ENCODE data around the gene CIRBP. TPM values are rescaled to one million over a fixed set of nuclear protein-coding genes. Genes with fewer than 3 reads are reported as not detected.

CIRBP gene
- total and polyA plus RNA-seq, 9 of the 15 experiments (the other 6 are each of a cell fraction or from before 2014, with no cell fraction given) = 20.5 to 327 (median 176) TPM

DNA sequence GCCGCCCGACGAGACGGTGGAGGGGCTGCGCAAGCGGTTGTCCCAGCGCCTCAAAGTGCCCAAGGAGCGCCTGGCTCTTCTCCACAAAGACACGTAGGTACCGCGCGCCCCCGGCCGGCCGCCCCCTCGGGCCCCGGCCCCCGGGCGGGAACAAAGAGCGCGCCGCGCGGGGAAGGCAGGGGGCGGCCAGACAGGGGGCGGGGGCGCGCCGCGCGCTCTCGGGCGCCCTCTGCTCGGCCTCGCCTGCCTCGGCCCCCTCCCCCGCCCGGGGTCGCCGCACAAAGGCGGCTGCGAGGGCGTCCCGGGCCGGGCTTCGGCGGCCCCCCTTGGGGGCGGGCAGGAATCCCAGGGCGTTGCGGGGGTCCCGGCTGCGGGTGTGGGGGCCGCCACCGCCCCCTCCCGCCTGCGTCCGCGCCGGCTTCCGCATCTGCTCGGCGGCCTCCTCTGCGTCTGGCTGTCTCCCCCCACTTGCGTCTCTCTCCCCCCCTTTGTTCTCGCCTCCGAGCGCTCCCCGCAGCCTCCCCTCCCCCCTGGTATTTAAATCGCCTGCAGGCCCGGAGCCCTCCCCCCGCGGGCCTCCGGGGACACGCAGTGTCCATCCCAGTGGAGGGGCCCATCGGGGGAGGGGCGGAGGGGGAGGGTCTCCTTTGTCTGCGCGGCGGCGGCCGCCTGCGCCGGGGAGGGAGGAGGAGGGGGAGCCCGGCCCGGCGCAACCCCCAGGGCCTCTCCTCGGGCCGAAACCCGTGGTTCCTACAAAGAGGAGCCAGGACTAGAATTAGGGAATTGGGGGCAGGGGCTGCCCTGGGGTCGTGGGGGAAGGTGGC lies 18.5 kb upstream of the CIRBP start (continued):
- TF ChIP-seq, protein P1, sequence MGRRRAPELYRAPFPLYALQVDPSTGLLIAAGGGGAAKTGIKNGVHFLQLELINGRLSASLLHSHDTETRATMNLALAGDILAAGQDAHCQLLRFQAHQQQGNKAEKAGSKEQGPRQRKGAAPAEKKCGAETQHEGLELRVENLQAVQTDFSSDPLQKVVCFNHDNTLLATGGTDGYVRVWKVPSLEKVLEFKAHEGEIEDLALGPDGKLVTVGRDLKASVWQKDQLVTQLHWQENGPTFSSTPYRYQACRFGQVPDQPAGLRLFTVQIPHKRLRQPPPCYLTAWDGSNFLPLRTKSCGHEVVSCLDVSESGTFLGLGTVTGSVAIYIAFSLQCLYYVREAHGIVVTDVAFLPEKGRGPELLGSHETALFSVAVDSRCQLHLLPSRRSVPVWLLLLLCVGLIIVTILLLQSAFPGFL (CRISPR knock-in tag; IDR thresholded peaks at IDR 0.05) = no peak
- TF ChIP-seq MCM3 (IDR thresholded peaks at IDR 0.05) (no peak), ZNF778 (CRISPR knock-in tag; IDR thresholded peaks at IDR 0.05) (no peak), CBX5 (IDR thresholded peaks at IDR 0.05; ENCODE audit: borderline replicate concordance, low read depth) (no peak), CHD1 (IDR thresholded peaks at IDR 0.05; ENCODE audit: low read length) (no peak), TAF9B (IDR thresholded peaks at IDR 0.05; ENCODE audit: partially characterized antibody) (no peak), TOE1 (IDR thresholded peaks at IDR 0.05; ENCODE audit: borderline replicate concordance) (no peak), TOE1 (CRISPR knock-in tag; IDR thresholded peaks at IDR 0.05; ENCODE audit: borderline replicate concordance, low read depth) (no peak), HSF4 (CRISPR knock-in tag; IDR thresholded peaks at IDR 0.05; ENCODE audit: borderline replicate concordance) (no peak), SAFB2 (IDR thresholded peaks at IDR 0.05; ENCODE audit: borderline replicate concordance, low read depth, low read length, severe bottlenecking) (no peak), MBD2 (IDR thresholded peaks at IDR 0.05; ENCODE audit: borderline replicate concordance, low read depth) (no peak), HDAC2 (IDR thresholded peaks at IDR 0.05) (no peak), ZNF175 (CRISPR knock-in tag; IDR thresholded peaks at IDR 0.05; ENCODE audit: low read depth) (no peak), NR3C1 (CRISPR knock-in tag; IDR thresholded peaks at IDR 0.05) (no peak), CREM (IDR thresholded peaks at IDR 0.05; ENCODE audit: low read depth) (peak; percentile 35; the same call in 1 of the 2 replicates), RBFOX2 (IDR thresholded peaks at IDR 0.05; ENCODE audit: low read depth, low read length) (peak; percentile 49)
- TF ChIP-seq, protein P2, sequence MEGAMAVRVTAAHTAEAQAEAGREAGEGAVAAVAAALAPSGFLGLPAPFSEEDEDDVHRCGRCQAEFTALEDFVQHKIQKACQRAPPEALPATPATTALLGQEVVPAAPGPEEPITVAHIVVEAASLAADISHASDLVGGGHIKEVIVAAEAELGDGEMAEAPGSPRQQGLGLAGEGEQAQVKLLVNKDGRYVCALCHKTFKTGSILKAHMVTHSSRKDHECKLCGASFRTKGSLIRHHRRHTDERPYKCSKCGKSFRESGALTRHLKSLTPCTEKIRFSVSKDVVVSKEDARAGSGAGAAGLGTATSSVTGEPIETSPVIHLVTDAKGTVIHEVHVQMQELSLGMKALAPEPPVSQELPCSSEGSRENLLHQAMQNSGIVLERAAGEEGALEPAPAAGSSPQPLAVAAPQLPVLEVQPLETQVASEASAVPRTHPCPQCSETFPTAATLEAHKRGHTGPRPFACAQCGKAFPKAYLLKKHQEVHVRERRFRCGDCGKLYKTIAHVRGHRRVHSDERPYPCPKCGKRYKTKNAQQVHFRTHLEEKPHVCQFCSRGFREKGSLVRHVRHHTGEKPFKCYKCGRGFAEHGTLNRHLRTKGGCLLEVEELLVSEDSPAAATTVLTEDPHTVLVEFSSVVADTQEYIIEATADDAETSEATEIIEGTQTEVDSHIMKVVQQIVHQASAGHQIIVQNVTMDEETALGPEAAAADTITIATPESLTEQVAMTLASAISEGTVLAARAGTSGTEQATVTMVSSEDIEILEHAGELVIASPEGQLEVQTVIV (CRISPR knock-in tag; IDR thresholded peaks at IDR 0.05; ENCODE audit: borderline replicate concordance) = no peak
- TF ChIP-seq, protein P3, sequence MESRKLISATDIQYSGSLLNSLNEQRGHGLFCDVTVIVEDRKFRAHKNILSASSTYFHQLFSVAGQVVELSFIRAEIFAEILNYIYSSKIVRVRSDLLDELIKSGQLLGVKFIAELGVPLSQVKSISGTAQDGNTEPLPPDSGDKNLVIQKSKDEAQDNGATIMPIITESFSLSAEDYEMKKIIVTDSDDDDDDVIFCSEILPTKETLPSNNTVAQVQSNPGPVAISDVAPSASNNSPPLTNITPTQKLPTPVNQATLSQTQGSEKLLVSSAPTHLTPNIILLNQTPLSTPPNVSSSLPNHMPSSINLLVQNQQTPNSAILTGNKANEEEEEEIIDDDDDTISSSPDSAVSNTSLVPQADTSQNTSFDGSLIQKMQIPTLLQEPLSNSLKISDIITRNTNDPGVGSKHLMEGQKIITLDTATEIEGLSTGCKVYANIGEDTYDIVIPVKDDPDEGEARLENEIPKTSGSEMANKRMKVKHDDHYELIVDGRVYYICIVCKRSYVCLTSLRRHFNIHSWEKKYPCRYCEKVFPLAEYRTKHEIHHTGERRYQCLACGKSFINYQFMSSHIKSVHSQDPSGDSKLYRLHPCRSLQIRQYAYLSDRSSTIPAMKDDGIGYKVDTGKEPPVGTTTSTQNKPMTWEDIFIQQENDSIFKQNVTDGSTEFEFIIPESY (CRISPR knock-in tag; IDR thresholded peaks at IDR 0.05) = no peak
- TF ChIP-seq, protein P4, sequence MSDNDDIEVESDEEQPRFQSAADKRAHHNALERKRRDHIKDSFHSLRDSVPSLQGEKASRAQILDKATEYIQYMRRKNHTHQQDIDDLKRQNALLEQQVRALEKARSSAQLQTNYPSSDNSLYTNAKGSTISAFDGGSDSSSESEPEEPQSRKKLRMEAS (CRISPR knock-in tag; IDR thresholded peaks at IDR 0.05) = no peak
- TF ChIP-seq, protein P5, sequence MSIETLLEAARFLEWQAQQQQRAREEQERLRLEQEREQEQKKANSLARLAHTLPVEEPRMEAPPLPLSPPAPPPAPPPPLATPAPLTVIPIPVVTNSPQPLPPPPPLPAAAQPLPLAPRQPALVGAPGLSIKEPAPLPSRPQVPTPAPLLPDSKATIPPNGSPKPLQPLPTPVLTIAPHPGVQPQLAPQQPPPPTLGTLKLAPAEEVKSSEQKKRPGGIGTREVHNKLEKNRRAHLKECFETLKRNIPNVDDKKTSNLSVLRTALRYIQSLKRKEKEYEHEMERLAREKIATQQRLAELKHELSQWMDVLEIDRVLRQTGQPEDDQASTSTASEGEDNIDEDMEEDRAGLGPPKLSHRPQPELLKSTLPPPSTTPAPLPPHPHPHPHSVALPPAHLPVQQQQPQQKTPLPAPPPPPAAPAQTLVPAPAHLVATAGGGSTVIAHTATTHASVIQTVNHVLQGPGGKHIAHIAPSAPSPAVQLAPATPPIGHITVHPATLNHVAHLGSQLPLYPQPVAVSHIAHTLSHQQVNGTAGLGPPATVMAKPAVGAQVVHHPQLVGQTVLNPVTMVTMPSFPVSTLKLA (conservative IDR thresholded peaks at IDR 0.05) = no peak; a peak in 1 of 4 replicates

All from K562 (cell line).